AG04449 (cell line): ENCODE measurements around the gene LPAR1.

ENCODE experiments used
- CTCF ChIA-PET: fragments of 350-600 bp; formaldehyde crosslinking; extraction: SDS; loops from one replicate; lab custom pipeline; 2021; ENCODE audit warnings: antibody characterized with exemption; lab: Yijun Ruan, JAX
- POLR2A ChIA-PET: fragments of 400-600, 350-600 bp; formaldehyde crosslinking; extraction: SDS; loops from one replicate; lab custom pipeline; 2020; ENCODE audit warnings: antibody characterized with exemption, inconsistent platforms; lab: Yijun Ruan, JAX
- DNase-seq: peaks from one replicate; pipeline ENCODE4 v3.0.0-alpha.2; 2010; ENCODE audit warnings: low read depth, low spot score
- H3K4me3 ChIP-seq: 2 replicates; pipeline ENCODE4 v1.5.1; 2011; ENCODE audit warnings: low read depth, mild to moderate bottlenecking, control low read depth, low read length
- TF ChIP-seq, protein P1 (sequence below): IDR thresholded peaks from one replicate; pipeline ENCODE4 v1.5.1; 2011; ENCODE audit warnings: mild to moderate bottlenecking, moderate library complexity, low read length, control low read depth, inconsistent platforms; ENCODE audit not compliant: insufficient read depth; ENCODE audit errors: missing control alignments

Gene LPAR1, protein sequence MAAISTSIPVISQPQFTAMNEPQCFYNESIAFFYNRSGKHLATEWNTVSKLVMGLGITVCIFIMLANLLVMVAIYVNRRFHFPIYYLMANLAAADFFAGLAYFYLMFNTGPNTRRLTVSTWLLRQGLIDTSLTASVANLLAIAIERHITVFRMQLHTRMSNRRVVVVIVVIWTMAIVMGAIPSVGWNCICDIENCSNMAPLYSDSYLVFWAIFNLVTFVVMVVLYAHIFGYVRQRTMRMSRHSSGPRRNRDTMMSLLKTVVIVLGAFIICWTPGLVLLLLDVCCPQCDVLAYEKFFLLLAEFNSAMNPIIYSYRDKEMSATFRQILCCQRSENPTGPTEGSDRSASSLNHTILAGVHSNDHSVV

GRCh38 chr9:111038331-111039230, at the start of gene LPAR1:
TSS of gene LPAR1 (minus strand) at chr9:111038470. CDS start at chr9:110972117, 66,353 bp downstream.
- TF ChIP-seq, protein P1, sequence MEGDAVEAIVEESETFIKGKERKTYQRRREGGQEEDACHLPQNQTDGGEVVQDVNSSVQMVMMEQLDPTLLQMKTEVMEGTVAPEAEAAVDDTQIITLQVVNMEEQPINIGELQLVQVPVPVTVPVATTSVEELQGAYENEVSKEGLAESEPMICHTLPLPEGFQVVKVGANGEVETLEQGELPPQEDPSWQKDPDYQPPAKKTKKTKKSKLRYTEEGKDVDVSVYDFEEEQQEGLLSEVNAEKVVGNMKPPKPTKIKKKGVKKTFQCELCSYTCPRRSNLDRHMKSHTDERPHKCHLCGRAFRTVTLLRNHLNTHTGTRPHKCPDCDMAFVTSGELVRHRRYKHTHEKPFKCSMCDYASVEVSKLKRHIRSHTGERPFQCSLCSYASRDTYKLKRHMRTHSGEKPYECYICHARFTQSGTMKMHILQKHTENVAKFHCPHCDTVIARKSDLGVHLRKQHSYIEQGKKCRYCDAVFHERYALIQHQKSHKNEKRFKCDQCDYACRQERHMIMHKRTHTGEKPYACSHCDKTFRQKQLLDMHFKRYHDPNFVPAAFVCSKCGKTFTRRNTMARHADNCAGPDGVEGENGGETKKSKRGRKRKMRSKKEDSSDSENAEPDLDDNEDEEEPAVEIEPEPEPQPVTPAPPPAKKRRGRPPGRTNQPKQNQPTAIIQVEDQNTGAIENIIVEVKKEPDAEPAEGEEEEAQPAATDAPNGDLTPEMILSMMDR, result no peak
- peak within 1 kb of the TSS; percentile 83 for H3K4me3 ChIP-seq
- DNase-seq, result no peak
- ChIA-PET CTCF (interaction anchor here (0.9 to 1.8 kb wide), 3 partner anchors 10 to 261 kb away, joined by 3 to 4 read pairs (median 3); no protein-coding TSS in a partner anchor), POLR2A (interaction anchor here (0.7 kb wide), 1 partner anchor 328 kb away, joined by 3 read pairs; no protein-coding TSS in a partner anchor)

DNA sequence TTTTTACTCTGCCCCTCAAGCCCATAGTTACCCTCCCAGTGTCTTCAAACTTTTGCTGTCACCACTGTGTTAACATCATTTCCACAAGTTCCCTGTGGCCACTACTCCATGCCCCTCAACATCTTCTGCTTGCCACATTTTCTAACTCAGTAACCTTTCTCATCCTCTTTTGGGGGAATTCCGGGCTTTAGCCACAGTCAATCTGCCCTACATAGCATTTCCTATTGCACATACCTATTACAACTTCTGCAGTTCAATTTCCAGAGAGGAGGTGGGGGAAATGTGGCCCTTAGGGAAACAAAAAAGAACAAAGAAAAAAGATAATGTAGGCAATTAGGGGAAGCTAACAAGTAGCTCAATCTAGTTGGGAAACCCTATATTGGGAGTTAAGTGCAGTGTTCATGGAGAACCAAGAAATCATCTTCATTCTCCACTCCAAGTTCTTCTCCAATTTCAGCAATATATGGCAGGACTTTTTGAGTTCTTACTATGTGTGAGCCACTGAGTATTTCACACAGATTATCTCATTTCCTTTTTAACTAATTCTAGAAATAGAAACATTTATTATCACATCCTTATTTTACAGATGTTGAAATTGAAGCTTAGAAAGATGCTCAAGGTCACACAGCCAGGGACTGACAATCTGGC, 40.2 kb upstream of the LPAR1 start:
- CTCF ChIA-PET, result no interaction called here
- POLR2A ChIA-PET, result no interaction called here
- no peak for DNase-seq

GRCh38 chr9:111076519-111076918, 38.2 kb upstream of the LPAR1 start:
- no peak overlapping the region for H3K4me3 ChIP-seq
- ChIA-PET CTCF (interaction anchor here (0.9 kb wide), 1 partner anchor 14 kb away, joined by 3 read pairs; no protein-coding TSS in a partner anchor), POLR2A (no interaction called here)
- TF ChIP-seq, protein P1, result no peak
- DNase-seq, result no peak

More for the DNA sequence above, 40.2 kb upstream of the LPAR1 start:
- H3K4me3 ChIP-seq, result no peak overlapping the region
- TF ChIP-seq, protein P1, result no peak

- POLR2A ChIA-PET, result no interaction called here
- CTCF ChIA-PET, result interaction anchor here (0.9 kb wide), 1 partner anchor 13 kb away, joined by 3 read pairs; no protein-coding TSS in a partner anchor
These were observed 37.8 kb upstream of the LPAR1 start for GRCh38 chr9:111076042-111076441.

DNA sequence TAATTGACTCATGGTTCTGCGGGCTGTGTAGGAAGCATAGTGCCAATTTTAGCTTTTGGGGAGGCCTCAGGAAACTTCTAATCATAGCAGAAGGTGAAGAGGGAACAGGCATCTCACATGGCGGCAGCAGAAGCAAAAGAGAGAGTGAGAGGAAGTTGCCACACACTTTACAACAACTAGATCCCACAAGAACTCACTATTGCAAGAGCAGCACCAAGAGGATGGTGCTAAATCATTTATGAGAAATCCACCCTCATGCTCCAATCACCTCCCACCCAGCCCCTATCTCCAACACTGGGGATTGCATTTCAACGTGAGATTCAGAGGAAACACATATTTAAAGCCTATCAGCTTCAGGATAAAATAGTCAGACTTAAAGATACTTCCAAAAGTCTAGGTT, 36.1 kb upstream of the LPAR1 start:
- no peak for DNase-seq
- H3K4me3 ChIP-seq, result no peak overlapping the region
- ChIA-PET POLR2A (no interaction called here), CTCF (no interaction called here)
- TF ChIP-seq, protein P1, result no peak

More at GRCh38 chr9:111076042-111076441, 37.8 kb upstream of the LPAR1 start:
- TF ChIP-seq, protein P1, result no peak
- no peak overlapping the region for H3K4me3 ChIP-seq
- DNase-seq, result no peak
